AG04450 (cell line): ENCODE results near the gene KCNQ1OT1. TPM values are rescaled to one million over a fixed set of nuclear protein-coding genes. Genes with fewer than 3 reads are reported as not detected.

ENCODE experiments used
- CTCF ChIA-PET: fragments of 300-600, 350-600 bp; formaldehyde crosslinking; extraction: SDS; loops from one replicate; lab custom pipeline; 2022; ENCODE audit warnings: antibody characterized with exemption, inconsistent platforms; lab: Charles Lee
- POLR2A ChIA-PET: fragments of 350-600 bp; formaldehyde crosslinking; extraction: SDS; loops from one replicate; lab custom pipeline; 2021; ENCODE audit warnings: antibody characterized with exemption, inconsistent platforms; lab: Yijun Ruan, JAX
- DNase-seq: peaks from one replicate; pipeline ENCODE4 v3.0.0-alpha.2; 2011; ENCODE audit warnings: low read depth, low spot score
- H3K27ac ChIP-seq: one replicate; pipeline ENCODE4 v1.5.1; 2012; ENCODE audit warnings: low read depth, low read length, control low read depth
- H3K27me3 ChIP-seq: one replicate; pipeline ENCODE4 v1.6.0; 2012; ENCODE audit warnings: low read length; ENCODE audit not compliant: control insufficient read depth, insufficient read depth
- H3K4me3 ChIP-seq: 2 replicates; pipeline ENCODE4 v1.5.1; 2011; ENCODE audit warnings: mild to moderate bottlenecking, low read depth, low read length, control low read depth
- H3K9me3 ChIP-seq: 2 replicates; pipeline ENCODE4 v1.5.1; 2012; ENCODE audit warnings: low read length; ENCODE audit not compliant: control insufficient read depth, insufficient read depth
- CTCF ChIP-seq: IDR thresholded peaks from 2 replicates; pipeline ENCODE4 v1.5.1; 2011; ENCODE audit warnings: low read depth, low read length, control low read depth, inconsistent platforms
- polyA plus RNA-seq: library from polyadenylated mRNA; depleted of rRNA; stranded (reverse); fragments of >200 nt; gene quantifications from 2 replicates; pipeline ENCODE4 v1.2.3, GENCODE V29; 2011

KCNQ1OT1 gene
- polyA plus RNA-seq, 1 experiment: 0.33 TPM

- no peak for DNase-seq
- no peak overlapping the region for H3K4me3 ChIP-seq
- no peak overlapping the region for H3K27ac ChIP-seq
- ChIA-PET POLR2A (no interaction called here), CTCF (no interaction called here)
- no peaks in the 10 kb centered on the region; the same call in 1 of the 2 replicates for H3K9me3 ChIP-seq
- no peak for TF ChIP-seq CTCF
- H3K27me3 ChIP-seq: peaks cover 17% of the 10 kb centered on the region
These were observed 114.2 kb downstream of the KCNQ1OT1 start for GRCh38 chr11:2585566-2586086.

GRCh38 chr11:2584812-2585565 lies 114.8 kb downstream of the KCNQ1OT1 start:
- H3K27me3 ChIP-seq: peaks cover 17% of the 10 kb centered on the region
- H3K9me3 ChIP-seq: no peaks in the 10 kb centered on the region; the same call in 1 of the 2 replicates
- POLR2A ChIA-PET: no interaction called here
- TF ChIP-seq CTCF: no peak
- DNase-seq: no peak
- H3K4me3 ChIP-seq: no peak overlapping the region
- CTCF ChIA-PET: no interaction called here
- H3K27ac ChIP-seq: no peak overlapping the region

- DNase-seq: no peak
- POLR2A ChIA-PET: no interaction called here
- peaks cover 15% of the 10 kb centered on the region for H3K27me3 ChIP-seq
- CTCF ChIA-PET: no interaction called here
- H3K9me3 ChIP-seq: no peaks in the 10 kb centered on the region; the same call in 1 of the 2 replicates
- TF ChIP-seq CTCF: no peak
- H3K4me3 ChIP-seq: no peak overlapping the region
- H3K27ac ChIP-seq: no peak overlapping the region
These were observed 115.4 kb downstream of the KCNQ1OT1 start for GRCh38 chr11:2584434-2584811.

- no peak for DNase-seq
- Histone ChIP-seq H3K27me3 (peaks cover 15% of the 10 kb centered on the region), H3K4me3 (no peak overlapping the region), H3K27ac (no peak overlapping the region), H3K9me3 (no peaks in the 10 kb centered on the region; the same call in 1 of the 2 replicates)
- ChIA-PET CTCF (no interaction called here), POLR2A (no interaction called here)
- TF ChIP-seq CTCF: no peak
These were observed 116.2 kb downstream of the KCNQ1OT1 start for GRCh38 chr11:2583605-2583958.

- no peak for TF ChIP-seq CTCF
- H3K4me3 ChIP-seq: no peak overlapping the region
- no peak for DNase-seq
- H3K27ac ChIP-seq: no peak overlapping the region
- no peaks in the 10 kb centered on the region; the same call in 1 of the 2 replicates for H3K9me3 ChIP-seq
- peaks cover 13% of the 10 kb centered on the region for H3K27me3 ChIP-seq
- POLR2A ChIA-PET: no interaction called here
- CTCF ChIA-PET: no interaction called here
These were observed 116.7 kb downstream of the KCNQ1OT1 start for GRCh38 chr11:2582946-2583604.
